CD4-positive, alpha-beta T cell treated with Interleukin-15 for 4 hours (primary cell): ENCODE results near the gene ENTPD6.
"Not testable (repeated sequence)": the region's sequence is repeated elsewhere in the genome, so short reads cannot be mapped to it uniquely, and the experiment has no call there.

ENCODE experiments used
- DNase-seq: peaks from one replicate; pipeline ENCODE4 v3.0.0-alpha.2; 2020; ENCODE audit warnings: low spot score

Gene ENTPD6

GRCh38 chr20:25195014-25195961, at the start of gene ENTPD6:
Gene ENTPD6 (plus strand): TSS chr20:25195712. CDS start chr20:25206537, 10,825 bp downstream.
- DNase-seq = peak; percentile 92

- no peak for DNase-seq
Measured at GRCh38 chr20:25146976-25147375, 48.5 kb upstream of the ENTPD6 start.

- DNase-seq = no peak
Measured at GRCh38 chr20:25147716-25148115, 47.8 kb upstream of the ENTPD6 start.

- DNase-seq = peak; percentile 39
Measured at GRCh38 chr20:25148181-25148981, 47.1 kb upstream of the ENTPD6 start.

GRCh38 chr20:25148982-25149846, 46.3 kb upstream of the ENTPD6 start:
- DNase-seq = no peak

- no peak for DNase-seq
Measured at GRCh38 chr20:25150016-25150415, 45.5 kb upstream of the ENTPD6 start.

GRCh38 chr20:25158043-25158442, 37.5 kb upstream of the ENTPD6 start:
- no peak for DNase-seq

GRCh38 chr20:25160467-25160866, 35.0 kb upstream of the ENTPD6 start:
- DNase-seq = no peak

- no peak for DNase-seq
Measured at GRCh38 chr20:25160897-25161296, 34.6 kb upstream of the ENTPD6 start.

- DNase-seq = no peak
Measured at GRCh38 chr20:25165128-25165527, 30.4 kb upstream of the ENTPD6 start.

- DNase-seq = not testable (repeated sequence)
Measured at GRCh38 chr20:25166105-25166782, 29.3 kb upstream of the ENTPD6 start.

GRCh38 chr20:25173321-25173720, 22.2 kb upstream of the ENTPD6 start:
- DNase-seq = no peak

- DNase-seq = no peak
Measured at GRCh38 chr20:25173886-25174308, 21.6 kb upstream of the ENTPD6 start.

GRCh38 chr20:25176184-25176583, 19.3 kb upstream of the ENTPD6 start:
- DNase-seq = no peak

- no peak for DNase-seq
Measured at GRCh38 chr20:25177890-25178321, 17.6 kb upstream of the ENTPD6 start.

- DNase-seq = peak; percentile 30
Measured at GRCh38 chr20:25178563-25179438, 16.7 kb upstream of the ENTPD6 start.

GRCh38 chr20:25179439-25180089, 15.9 kb upstream of the ENTPD6 start:
- DNase-seq = no peak

GRCh38 chr20:25184391-25184790, 11.1 kb upstream of the ENTPD6 start:
- not testable (repeated sequence) for DNase-seq

- DNase-seq = no peak
Measured at GRCh38 chr20:25187220-25187619, 8.3 kb upstream of the ENTPD6 start.

- no peak for DNase-seq
Measured at GRCh38 chr20:25187635-25188034, 7.9 kb upstream of the ENTPD6 start.
